GM21576 (cell line): ENCODE data around the gene FNDC3B.

ENCODE experiments used
- ATAC-seq: cut with Tn5 transposase; IDR thresholded peaks from one replicate; pipeline ENCODE4 v1.9.1; 2021; ENCODE audit warnings: mild to moderate bottlenecking, moderate library complexity; ENCODE audit not compliant: unreplicated experiment

Gene FNDC3B

GRCh38 chr3:172184106-172184822 is 144.9 kb downstream of the FNDC3B start:
- ATAC-seq = no peak

GRCh38 chr3:172185907-172186306 is 146.5 kb downstream of the FNDC3B start:
- no peak for ATAC-seq

GRCh38 chr3:172186607-172187006 is 147.2 kb downstream of the FNDC3B start:
- no peak for ATAC-seq

- ATAC-seq = no peak
Observed at GRCh38 chr3:172187511-172187910, 148.1 kb downstream of the FNDC3B start.

GRCh38 chr3:172188511-172188910 is 149.1 kb downstream of the FNDC3B start:
- ATAC-seq = no peak

GRCh38 chr3:172189213-172189612 is 149.8 kb downstream of the FNDC3B start:
- no peak for ATAC-seq

GRCh38 chr3:172189987-172190603 is 150.7 kb downstream of the FNDC3B start:
- no peak for ATAC-seq

GRCh38 chr3:172190980-172191379 is 151.6 kb downstream of the FNDC3B start:
- no peak for ATAC-seq

GRCh38 chr3:172191629-172192028 is 152.3 kb downstream of the FNDC3B start:
- ATAC-seq = no peak

GRCh38 chr3:172192830-172193415 is 153.5 kb downstream of the FNDC3B start:
- ATAC-seq = no peak

- ATAC-seq = no peak
Observed at GRCh38 chr3:172193436-172193835, 154.1 kb downstream of the FNDC3B start.

- no peak for ATAC-seq
Observed at GRCh38 chr3:172194702-172195406, 155.5 kb downstream of the FNDC3B start.

- no peak for ATAC-seq
Observed at GRCh38 chr3:172195407-172195754, 156.0 kb downstream of the FNDC3B start.

GRCh38 chr3:172197344-172197743 is 158.0 kb downstream of the FNDC3B start:
- ATAC-seq = no peak

GRCh38 chr3:172198428-172198827 is 159.1 kb downstream of the FNDC3B start:
- no peak for ATAC-seq

- ATAC-seq = no peak
Observed at GRCh38 chr3:172199850-172200369, 160.5 kb downstream of the FNDC3B start.

- no peak for ATAC-seq
Observed at GRCh38 chr3:172201136-172201869, 161.9 kb downstream of the FNDC3B start.

GRCh38 chr3:172201870-172202236 is 162.5 kb downstream of the FNDC3B start:
- no peak for ATAC-seq

GRCh38 chr3:172202797-172203196 is 163.4 kb downstream of the FNDC3B start:
- no peak for ATAC-seq

GRCh38 chr3:172203522-172204258 is 164.3 kb downstream of the FNDC3B start:
- no peak for ATAC-seq
